Panc1 (cell line): ENCODE measurements around the gene PER3.

Source experiments
- TCF7L2 ChIP-seq: IDR thresholded peaks from 2 replicates; pipeline ENCODE4 v1.6.1; 2011; ENCODE audit warnings: mild to moderate bottlenecking, low read depth, low read length, inconsistent platforms
- TF ChIP-seq, protein P1 (sequence below): fragments of 450-650 bp; IDR thresholded peaks from 2 replicates; pipeline ENCODE4 v1.5.1; 2017; ENCODE audit warnings: mild to moderate bottlenecking

DNA sequence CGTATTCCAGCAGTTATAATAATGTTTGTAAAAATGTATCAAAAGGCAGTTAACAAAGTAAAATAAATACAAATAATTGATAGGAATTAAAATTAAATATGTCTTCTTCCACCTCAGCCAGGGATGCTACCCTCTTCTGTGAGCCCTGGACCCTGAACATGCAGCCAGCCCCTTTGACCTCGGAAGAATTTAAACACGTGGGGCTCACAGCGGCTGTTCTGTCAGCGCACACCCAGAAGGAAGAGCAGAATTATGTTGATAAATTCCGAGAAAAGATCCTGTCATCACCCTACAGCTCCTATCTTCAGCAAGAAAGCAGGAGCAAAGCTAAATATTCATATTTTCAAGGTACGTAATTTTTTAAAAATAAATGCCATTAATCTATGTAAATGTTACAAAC is 42.3 kb downstream of the PER3 start:
- TF ChIP-seq, protein P1, sequence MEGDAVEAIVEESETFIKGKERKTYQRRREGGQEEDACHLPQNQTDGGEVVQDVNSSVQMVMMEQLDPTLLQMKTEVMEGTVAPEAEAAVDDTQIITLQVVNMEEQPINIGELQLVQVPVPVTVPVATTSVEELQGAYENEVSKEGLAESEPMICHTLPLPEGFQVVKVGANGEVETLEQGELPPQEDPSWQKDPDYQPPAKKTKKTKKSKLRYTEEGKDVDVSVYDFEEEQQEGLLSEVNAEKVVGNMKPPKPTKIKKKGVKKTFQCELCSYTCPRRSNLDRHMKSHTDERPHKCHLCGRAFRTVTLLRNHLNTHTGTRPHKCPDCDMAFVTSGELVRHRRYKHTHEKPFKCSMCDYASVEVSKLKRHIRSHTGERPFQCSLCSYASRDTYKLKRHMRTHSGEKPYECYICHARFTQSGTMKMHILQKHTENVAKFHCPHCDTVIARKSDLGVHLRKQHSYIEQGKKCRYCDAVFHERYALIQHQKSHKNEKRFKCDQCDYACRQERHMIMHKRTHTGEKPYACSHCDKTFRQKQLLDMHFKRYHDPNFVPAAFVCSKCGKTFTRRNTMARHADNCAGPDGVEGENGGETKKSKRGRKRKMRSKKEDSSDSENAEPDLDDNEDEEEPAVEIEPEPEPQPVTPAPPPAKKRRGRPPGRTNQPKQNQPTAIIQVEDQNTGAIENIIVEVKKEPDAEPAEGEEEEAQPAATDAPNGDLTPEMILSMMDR: no peak
- no peak for TF ChIP-seq TCF7L2
